Cerebellar nuclear complex (tissue), 1 donor: Measurements from ENCODE around the gene PRMT7.

Experiments
- DNase-seq, 2 experiments: peaks; one replicate each; lab custom pipeline; 2025; lab: John Stamatoyannopoulos, UW

The PRMT7 gene

GRCh38 chr16:68395167-68395786 is 84.5 kb downstream of the PRMT7 start:
- DNase-seq: no peak

GRCh38 chr16:68395815-68396214 is 85.0 kb downstream of the PRMT7 start:
- DNase-seq: no peak

GRCh38 chr16:68396481-68396880 is 85.7 kb downstream of the PRMT7 start:
- no peak for DNase-seq

DNA sequence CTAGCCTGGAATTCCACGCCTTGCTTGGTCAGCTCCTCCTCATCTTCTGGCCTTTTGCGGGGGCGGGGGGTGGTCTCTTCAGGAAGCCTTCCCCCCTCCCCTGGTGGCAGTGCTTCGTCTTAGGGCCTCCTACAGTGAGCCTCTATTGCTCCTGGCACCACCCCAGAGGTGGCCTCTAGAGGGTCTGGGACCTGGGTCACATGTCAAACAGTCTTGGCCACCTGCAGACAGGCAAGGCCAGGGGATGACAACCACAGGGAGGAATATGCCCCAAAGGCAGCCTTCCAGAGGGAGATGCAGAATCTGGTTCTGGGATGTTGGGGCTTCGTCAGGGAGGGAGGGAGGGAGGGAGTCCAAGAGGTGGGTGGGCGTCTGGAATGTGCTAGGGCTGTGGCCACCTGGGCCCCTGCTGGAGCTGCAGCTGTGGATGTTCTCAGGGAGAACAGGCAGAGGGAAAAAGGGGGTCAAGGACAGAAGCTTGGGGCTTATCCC is 86.9 kb downstream of the PRMT7 start:
- no peak for DNase-seq

- DNase-seq: no peak
Observed at GRCh38 chr16:68399456-68399855, 88.6 kb downstream of the PRMT7 start.

DNA sequence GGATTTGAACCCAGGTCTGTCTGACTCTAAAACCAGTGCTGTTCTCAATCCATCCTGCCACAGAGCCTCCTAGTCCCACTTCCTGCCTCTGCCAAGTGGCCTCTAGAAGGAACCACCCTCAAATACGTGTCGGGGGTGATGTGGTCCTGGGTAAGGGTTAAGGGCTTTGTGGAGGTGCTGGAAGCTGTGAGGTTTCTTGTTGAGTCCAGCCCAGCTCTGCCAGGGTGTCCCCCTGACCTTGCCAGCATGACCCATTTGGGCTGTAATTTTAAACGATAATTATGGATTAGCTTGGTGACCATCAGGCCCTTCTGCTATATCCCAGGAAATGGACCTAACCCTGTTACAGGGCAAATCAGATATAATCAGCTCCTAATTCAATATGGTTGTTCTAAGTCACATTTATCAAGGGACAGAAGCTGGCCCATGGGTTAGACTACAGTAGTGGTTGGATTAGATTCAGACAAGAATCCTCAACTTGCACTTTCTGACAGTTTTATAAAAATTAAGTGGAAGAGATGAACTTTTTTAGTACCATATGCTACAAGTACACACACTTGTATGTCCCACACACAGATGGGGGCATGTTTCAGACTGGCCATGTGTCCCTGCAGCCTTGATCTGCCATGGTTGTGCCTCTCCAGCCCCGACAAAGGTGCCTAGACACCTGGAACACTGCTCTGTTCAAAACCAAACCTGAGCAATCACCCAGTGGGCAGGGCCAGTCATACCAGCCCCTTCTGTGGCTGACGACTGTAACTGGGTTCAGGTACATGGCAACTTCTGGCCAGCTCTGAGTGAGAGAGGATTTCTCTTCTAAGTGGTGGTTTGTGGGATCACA is 89.5 kb downstream of the PRMT7 start:
- no peak for DNase-seq

DNA sequence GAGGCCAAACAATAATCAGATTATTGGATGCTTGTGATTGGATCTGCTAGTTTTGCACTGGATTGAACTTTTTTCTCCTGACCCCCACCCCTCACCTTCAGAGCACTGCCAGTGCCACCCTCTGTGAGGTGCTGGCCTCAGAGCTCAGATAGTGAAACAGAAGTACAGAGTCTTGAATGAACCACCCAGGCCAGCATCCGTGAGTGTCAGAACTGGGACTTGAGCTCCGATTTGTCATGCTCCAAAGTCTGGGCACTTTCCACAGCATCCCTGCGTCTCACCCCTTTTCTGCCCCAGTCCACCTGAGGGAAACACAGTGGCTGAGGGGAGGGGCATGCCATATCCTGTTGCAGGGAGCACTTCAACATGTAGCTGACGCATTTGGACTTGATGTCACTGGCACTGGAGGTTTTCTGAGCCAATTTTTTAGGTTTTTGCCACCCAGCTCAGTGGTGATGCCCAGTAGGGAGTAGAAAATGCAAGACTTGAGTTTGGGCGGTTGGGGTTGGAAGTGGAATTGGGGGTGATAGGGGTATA is 90.2 kb downstream of the PRMT7 start:
- no peak for DNase-seq

GRCh38 chr16:68401871-68402747 is 91.3 kb downstream of the PRMT7 start:
- DNase-seq: no peak

DNA sequence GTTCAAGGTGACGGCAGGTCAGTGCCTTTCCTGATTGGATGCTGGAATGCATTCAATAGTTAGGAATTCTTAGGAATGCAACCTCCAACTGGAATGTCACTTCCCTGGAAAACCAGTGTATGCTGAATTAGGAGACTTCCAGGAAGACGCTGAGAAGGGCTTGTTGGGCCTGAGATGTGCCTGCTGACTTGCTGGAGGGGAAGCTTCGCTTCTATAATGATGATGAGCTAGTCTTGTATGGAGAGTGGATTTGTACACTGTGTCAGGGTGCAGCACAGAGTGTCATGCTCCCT is 91.9 kb downstream of the PRMT7 start:
- no peak for DNase-seq

DNA sequence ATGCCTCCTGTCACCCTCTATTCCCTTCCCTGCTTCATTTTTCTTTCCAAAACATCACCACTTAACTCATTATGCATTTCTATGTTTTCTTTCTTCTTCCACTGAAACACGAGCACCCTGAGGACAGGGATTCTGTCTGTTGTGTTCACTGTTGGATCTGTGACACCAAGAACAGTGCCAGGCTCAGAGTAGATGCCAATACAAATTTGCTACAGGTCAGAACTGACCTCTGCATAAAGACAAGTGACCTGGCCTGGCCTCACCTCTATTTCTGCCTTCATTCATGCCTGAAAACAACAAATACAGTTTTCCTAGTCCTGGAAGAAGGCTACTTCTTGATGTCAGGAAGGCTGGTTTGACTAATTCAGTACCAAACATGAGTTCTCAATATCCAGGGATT is 92.4 kb downstream of the PRMT7 start:
- no peak for DNase-seq

- DNase-seq: no peak
Observed at GRCh38 chr16:68403704-68404103, 92.9 kb downstream of the PRMT7 start.

DNA sequence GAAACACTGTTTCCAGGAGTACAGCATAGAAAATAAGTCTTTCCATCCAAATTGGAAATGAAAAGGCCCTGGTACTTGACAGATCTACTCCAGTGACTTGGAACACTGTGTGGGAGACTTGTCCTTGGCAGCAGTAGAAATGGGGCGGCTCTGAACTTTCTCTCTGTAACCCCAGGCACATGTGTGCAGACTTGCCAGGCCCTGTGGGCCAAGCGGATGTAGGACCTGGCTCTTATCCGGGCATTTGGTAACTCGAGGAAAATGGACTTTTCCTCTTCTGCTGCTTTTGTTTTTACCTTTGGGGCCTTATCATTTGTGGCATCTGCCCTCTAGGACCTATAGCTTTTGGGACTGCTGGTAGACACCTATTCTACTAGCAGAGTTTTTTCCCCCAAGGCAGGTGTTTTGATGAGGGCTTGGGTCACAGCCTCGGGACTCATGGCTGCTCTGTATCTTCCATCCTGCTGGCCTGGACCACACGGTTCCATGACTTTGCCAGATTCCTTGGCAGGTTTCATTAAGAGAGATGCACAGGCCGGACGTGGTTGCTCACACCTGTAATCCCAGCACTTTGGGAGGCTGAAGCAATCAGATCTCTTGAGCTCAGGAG is 94.0 kb downstream of the PRMT7 start:
- no peak for DNase-seq

DNA sequence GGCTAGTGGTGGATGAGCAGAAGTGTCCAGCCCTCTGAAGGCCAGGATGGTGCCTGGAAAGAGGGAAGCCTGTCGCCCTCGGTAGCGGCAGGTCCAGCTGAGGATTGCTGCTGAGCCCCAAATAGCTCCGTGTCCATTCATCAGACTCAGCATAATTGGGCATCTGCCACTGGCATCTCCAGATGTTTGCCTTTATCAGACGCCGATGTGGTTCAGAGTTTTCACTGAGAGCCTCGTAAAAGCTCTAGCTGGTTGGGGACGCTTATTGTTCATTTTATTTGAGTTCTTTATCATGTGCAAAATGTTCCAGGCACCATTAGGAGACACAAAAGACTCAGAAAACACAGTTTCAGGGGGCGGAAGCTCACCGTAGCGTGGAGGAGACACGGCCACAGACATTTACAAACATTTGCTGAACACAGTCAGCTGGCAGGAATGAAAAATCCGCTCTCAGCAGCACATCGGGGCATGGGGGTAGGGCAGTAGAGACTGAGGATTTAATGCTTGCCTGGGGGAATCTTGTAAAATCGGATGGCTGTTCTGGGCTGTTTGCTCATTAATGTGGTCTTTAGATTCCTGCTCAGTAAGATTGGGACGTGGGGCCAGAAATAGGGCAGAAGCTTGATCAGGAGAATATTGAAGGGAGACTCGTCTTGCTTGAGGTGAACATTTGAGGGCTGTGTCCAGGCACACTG is 95.8 kb downstream of the PRMT7 start:
- no peak for DNase-seq
